NCI-H524 (cell line): Measurements from ENCODE around the gene COL24A1.

Experiments used
- DNase-seq, 2 experiments: peaks; one replicate each; lab custom pipeline; 2025; lab: John Stamatoyannopoulos, UW

COL24A1 gene

GRCh38 chr1:86156566-86157455 lies at the start of gene COL24A1:
COL24A1 (minus strand) TSS chr1:86156772; CDS start chr1:86156396, 376 bp downstream.
- peak; percentile 47 to 76 for DNase-seq

GRCh38 chr1:86205741-86206140 lies 49.2 kb upstream of the COL24A1 start:
- no peak for DNase-seq

GRCh38 chr1:86202552-86203340 lies 46.2 kb upstream of the COL24A1 start:
- no peak for DNase-seq

- no peak for DNase-seq
These were observed 44.7 kb upstream of the COL24A1 start for GRCh38 chr1:86201311-86201710.

GRCh38 chr1:86200901-86201300 lies 44.3 kb upstream of the COL24A1 start:
- DNase-seq = no peak

GRCh38 chr1:86197206-86197855 lies 40.8 kb upstream of the COL24A1 start:
- peak; percentile 15 to 60 for DNase-seq

- DNase-seq = peak; percentile 70 to 83
These were observed 38.7 kb upstream of the COL24A1 start for GRCh38 chr1:86195281-86195680.

- no peak for DNase-seq
These were observed 38.0 kb upstream of the COL24A1 start for GRCh38 chr1:86194491-86195034.

GRCh38 chr1:86192417-86192816 lies 35.8 kb upstream of the COL24A1 start:
- DNase-seq = no peak

GRCh38 chr1:86191958-86192357 lies 35.4 kb upstream of the COL24A1 start:
- no peak for DNase-seq

- DNase-seq = no peak
These were observed 34.3 kb upstream of the COL24A1 start for GRCh38 chr1:86190873-86191272.

GRCh38 chr1:86184426-86184825 lies 27.9 kb upstream of the COL24A1 start:
- no peak for DNase-seq

- DNase-seq = no peak
These were observed 27.2 kb upstream of the COL24A1 start for GRCh38 chr1:86183810-86184209.

GRCh38 chr1:86176226-86176625 lies 19.7 kb upstream of the COL24A1 start:
- no peak for DNase-seq

- peak in 1 of 2 experiments; percentile 30 for DNase-seq
These were observed 19.2 kb upstream of the COL24A1 start for GRCh38 chr1:86175756-86176155.

- no peak for DNase-seq
These were observed 13.1 kb upstream of the COL24A1 start for GRCh38 chr1:86169625-86170024.

- DNase-seq = no peak
These were observed 3.2 kb upstream of the COL24A1 start for GRCh38 chr1:86159800-86160199.

GRCh38 chr1:86155807-86156565 lies 586 bp downstream of the COL24A1 start:
- peak; percentile 11 to 42 for DNase-seq

GRCh38 chr1:86155051-86155806 lies 1.3 kb downstream of the COL24A1 start:
- DNase-seq = peak in 1 of 2 experiments; percentile 2

- no peak for DNase-seq
These were observed 2.0 kb downstream of the COL24A1 start for GRCh38 chr1:86154571-86155050.
